Stimulated activated CD8-positive, alpha-beta memory T cell treated with anti-CD3 and anti-CD28 coated beads, Interleukin-12 subunit alpha, Interleukin-12 subunit beta, amount 100 ng/mL, for 4 hours (primary cell): ENCODE measurements around the gene RLN3.

Source experiments
- DNase-seq: peaks from one replicate; pipeline ENCODE4 v3.0.0-alpha.2; 2020; ENCODE audit warnings: low read depth

Gene RLN3

GRCh38 chr19:14055396-14055795 is 27.4 kb downstream of the RLN3 start:
- DNase-seq, result no peak

DNA sequence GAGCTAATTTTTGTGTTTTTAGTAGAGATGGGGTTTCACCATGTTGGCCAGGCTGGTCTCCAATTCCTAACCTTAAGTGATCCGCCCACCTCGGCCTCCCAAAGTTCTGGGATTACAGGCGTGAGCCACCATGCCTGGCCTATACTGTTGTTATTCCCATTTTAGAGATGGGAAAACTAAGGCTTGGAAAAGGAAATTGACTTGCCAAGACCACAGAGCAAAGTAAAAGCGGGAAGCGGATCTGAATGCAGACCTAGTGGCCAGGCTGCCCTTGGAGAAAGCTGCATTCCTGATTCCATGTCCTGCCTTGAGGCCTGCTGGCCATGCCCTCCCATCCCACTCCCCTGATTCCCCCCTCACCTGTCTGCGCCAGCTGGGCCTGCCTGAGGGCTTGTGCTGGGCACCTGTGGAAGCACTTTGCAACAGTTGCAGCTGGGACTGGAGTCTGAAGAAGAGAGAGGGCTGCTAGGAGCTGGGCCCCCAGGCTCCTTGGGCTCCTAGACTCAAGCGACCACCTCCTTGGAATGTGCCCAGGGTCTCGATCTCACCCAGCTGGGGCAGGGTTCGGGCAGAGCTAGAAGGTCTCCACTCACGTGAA is 28.2 kb downstream of the RLN3 start:
- DNase-seq, result no peak

DNA sequence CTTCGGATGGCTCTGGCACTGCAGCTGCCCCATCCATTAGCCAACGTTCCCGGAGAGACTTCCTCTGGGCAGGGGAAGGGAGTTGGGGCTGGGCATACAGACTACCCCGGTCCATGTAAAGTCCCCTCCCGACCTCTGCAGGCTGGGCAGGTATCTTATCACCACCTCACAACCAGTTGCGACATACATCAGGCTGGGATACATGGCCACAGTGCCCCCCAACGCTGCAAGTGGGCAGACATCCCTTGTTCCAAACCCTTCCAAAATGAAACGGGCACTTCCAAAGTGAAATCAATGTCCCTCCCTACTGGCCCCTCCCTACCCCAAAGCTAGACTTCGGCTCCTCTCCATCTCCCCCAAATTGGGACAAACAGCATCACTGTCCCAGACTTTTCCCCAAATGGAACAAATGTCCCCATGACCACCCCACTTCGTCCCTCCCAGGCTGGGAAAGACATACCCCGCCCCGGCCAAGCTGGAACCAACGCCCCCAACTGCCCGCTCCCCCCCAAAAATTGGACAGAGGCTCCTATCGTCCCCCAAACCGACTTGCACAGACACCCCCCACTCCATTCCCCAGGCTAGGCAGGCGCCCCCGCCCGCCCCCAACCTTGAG is 28.9 kb downstream of the RLN3 start:
- DNase-seq, result no peak

DNA sequence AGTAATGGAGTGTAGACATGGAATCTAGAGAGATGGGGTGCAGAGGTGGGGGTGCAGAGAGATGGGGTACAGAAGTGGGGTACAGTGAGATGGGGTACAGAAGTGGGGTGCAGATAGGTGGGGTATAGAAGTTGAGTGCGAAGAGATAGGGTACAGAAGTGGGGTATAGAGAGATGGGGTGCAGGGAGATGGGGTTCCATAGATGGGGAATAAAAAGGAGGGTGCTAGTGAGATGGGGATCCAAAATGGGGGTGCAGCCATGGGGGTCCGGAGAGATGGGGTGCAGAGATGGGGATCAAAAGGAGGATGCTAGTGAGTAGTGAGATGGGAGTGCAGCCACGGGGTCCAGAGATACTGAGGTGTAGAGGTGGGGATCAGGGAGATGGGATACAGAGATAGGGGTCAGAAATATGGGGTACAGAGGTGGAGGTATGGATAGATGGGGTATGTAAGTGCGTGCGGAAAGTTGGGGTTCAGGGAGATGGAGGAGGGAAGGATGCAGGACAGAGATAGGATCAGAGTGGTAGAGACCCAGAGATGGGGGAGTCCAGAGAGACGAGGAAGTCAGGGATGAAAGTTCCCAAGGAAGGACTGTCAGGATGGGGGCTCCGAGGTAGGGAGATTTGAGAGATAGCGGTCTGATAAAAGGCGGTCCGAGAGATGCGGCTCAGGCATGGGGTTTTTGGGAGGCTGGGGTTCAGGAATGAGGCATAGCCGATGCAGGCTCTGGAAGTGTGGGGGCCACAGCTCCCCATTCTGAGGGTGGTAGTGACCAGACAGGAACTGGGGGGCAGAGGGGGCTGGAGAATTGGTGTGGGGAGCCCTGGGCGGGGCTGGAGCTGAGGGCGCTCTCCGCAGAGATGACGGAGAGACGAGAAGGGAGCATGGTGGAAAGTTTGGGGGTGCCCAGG is 30.5 kb downstream of the RLN3 start:
- DNase-seq, result no peak

GRCh38 chr19:14059093-14059480 is 31.1 kb downstream of the RLN3 start:
- DNase-seq, result peak; percentile 17

GRCh38 chr19:14059652-14060155 is 31.8 kb downstream of the RLN3 start:
- no peak for DNase-seq

- DNase-seq, result no peak
Measured at GRCh38 chr19:14061081-14061749, 33.3 kb downstream of the RLN3 start.

DNA sequence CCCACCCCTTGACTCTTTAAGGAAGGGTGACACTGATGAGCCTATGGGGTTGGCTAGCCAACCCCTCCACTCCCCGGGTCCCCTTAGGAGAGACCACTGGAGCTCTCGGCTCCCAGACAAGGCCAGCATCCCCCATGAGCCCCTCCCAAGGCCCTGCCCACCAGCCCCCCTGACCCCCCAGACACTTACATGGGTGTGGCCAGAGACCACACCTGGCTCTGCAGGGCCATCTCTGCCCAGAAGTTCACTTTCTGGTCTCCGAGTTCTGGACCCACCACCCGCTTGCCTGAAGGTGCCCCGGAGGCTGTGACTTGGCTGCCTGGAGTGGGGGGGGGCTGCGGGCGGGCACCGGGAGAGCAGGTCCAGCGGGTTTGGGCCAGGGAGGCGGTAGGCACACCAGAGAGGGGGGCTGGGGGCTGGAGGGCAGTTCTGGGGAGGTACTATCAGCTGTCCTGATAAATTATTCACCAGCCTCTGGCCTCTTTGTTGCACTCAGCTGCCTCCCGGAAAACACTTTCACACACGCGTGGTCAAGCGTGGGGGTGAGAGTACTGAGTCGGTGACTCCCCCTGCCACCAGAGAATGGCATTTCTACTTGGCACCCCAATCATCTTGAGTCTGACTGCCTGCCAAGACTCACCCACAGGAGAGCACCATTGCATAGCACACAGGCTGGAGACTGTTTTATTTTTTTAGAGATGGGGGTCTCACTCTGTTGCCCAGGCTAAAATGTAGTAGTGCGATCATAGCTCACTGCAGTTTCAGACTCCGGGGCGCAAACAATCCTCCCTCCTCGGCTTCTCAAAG is 34.0 kb downstream of the RLN3 start, which contains the start of gene PALM3:
Gene PALM3 (minus strand): TSS at position 326 of the 807 bp plus-strand sequence. CDS start 96 bp downstream, at position 230.
- DNase-seq, result no peak

- DNase-seq, result no peak
Measured at GRCh38 chr19:14062558-14062855, 34.6 kb downstream of the RLN3 start.

- no peak for DNase-seq
Measured at GRCh38 chr19:14063105-14063504, 35.2 kb downstream of the RLN3 start.

DNA sequence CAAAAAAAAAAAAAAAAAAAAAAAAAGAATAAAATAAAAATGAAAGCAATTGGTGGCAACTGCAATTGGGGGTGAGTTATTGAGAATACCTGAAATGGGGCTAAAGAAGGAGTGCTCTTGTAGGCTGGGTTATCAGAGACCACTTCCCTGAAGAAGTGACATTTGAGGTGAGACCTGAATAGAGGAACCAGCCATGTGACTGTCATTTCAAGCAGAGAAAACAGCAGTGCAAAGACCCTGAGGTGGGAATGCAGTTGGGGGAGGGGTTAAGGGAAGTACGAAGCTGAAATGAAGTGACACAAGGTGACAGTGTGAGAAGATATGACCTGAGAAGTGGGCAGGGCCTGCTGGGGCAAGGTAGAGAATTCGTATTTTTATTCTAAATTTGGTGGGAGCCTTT is 38.2 kb downstream of the RLN3 start:
- no peak for DNase-seq

DNA sequence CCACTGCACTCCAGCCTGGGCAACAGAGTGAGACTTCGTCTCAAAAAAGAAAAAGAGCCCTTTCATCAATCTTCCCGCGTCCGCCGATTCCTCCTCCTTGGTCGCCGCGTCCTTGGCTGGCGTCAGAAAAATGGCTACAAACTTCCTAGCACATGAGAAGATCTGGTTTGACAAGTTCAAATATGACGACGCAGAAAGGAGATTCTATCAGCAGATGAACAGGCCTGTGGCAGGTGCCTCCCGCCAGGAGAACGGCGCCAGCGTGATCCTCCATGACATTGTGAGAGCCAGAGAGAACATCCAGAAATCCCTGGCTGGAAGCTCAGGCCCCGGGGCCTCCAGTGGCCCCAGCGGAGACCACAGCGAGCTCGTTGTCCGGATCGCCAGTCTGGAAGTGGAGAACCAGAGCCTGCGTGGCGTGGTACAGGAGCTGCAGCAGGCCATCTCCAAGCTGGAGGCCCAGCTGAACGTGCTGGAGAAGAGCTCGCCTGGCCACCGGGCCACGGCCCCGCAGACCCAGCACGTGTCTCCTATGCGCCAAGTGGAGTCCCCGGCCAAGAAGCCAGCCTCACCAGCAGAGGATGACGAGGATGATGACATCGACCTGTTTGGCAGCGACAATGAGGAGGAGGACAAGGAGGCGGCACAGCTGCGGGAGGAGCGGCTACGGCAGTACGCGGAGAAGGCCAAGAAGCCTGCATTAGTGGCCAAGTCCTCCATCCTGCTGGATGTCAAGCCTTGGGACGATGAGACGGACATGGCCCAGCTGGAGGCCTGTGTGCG is 42.5 kb downstream of the RLN3 start:
- DNase-seq, result no peak

- DNase-seq, result no peak
Measured at GRCh38 chr19:14072535-14073260, 44.8 kb downstream of the RLN3 start, which contains the start of gene MISP3. TSS of gene MISP3 (plus strand) at chr19:14072786. CDS start at chr19:14073310, 524 bp downstream.

DNA sequence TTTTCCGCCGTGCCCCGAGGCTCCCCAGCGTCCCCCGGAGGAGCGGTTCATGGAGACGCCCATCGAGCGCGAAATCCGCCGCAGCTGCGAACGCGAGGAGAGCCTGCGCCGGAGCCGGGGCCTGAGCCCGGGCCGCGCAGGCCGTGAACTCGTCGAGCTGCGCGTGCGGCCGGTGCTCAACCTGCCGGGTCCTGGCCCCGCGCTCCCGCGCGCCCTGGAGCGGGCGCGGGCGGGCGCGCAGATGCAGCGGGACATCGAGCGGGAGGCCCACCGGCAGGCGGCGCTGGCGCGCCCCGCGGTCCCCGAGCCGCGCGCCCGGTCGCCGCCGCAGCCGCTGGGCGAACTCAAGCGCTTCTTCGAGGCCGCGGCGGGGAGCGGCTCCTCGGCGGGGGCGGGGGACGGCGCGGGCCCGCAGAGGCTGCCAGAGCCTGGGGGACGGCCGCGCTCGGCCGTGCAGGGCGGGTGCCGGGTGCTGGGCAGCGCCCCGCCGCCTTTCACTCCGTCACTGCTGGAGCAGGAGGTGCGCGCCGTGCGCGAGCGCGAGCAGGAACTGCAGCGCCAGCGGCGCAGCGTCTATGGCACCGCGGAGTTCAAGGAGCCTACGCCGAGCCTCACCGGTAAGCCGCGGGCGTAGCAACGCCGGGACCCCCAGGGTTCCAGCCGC is 45.4 kb downstream of the RLN3 start:
- DNase-seq, result peak; percentile 62

GRCh38 chr19:14073925-14074838 is 46.2 kb downstream of the RLN3 start:
- no peak for DNase-seq

GRCh38 chr19:14078411-14078810 is 50.5 kb downstream of the RLN3 start:
- no peak for DNase-seq
